Suprapubic skin (tissue), 4 donors: Measurements from ENCODE around the gene USF1.

Experiments
- POLR2A ChIP-seq, 2 donors: fragments of 450-650 bp; IDR thresholded peaks; one replicate each; pipeline ENCODE4 v1.6.1; 2017; ENCODE audit warnings: antibody characterized with exemption in 2 of 2, mild to moderate bottlenecking in 2 of 2, moderate library complexity in 2 of 2
- POLR2AphosphoS5 ChIP-seq, 3 donors: sonication (generic); formaldehyde crosslinking; IDR thresholded peaks; one replicate each; pipeline ENCODE4 v1.6.1; 2017; ENCODE audit warnings: antibody characterized with exemption in 3 of 3

DNA sequence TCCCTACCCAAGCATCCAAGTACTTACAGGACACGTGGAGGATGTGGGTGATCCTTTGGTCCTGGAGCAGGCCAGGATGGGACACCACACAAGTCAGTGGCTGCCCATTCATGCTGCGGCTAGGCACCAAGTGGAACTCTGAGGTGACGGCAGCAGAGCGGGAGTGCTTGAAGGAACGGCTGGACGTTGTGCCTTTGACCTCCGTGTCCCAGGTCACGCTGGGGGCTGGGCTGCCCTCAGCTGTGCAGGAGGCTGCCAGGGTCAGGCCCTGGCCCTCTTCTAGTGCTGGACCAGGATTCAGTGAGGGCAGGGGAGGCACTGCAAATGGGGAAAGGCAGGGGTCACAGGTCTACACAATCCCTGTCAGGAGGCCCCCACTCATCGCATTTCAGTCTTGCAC is 31.6 kb upstream of the USF1 start:
- TF ChIP-seq POLR2A (IDR thresholded peaks at IDR 0.05), result no peak
- TF ChIP-seq POLR2AphosphoS5 (IDR thresholded peaks at IDR 0.05), result no peak
